HepG2 (cell line): ENCODE data around the gene CYP27A1. TPM values are rescaled to one million over a fixed set of nuclear protein-coding genes. Genes with fewer than 3 reads are reported as not detected.

Experiments
- ARNT ChIP-seq: fragments of 450-650 bp; IDR thresholded peaks from 2 replicates; pipeline ENCODE4 v1.6.1; 2017
- ELF4 ChIP-seq: sonication (generic); formaldehyde crosslinking; IDR thresholded peaks from 2 replicates; pipeline ENCODE4 v1.5.0; 2020; ENCODE audit warnings: missing genetic modification reagents, mild to moderate bottlenecking, moderate library complexity, borderline replicate concordance
- HNRNPUL1 ChIP-seq: fragments of 200-400 bp; formaldehyde crosslinking; IDR thresholded peaks from 2 replicates; pipeline ENCODE4 v1.6.1; 2017; ENCODE audit warnings: low read depth, mild to moderate bottlenecking, low read length, moderate library complexity
- HOXD1 ChIP-seq: sonication (generic); formaldehyde crosslinking; IDR thresholded peaks from 2 replicates; pipeline ENCODE4 v1.5.0; 2020; ENCODE audit warnings: missing genetic modification reagents
- MED13 ChIP-seq: sonication (generic); formaldehyde crosslinking; IDR thresholded peaks from 2 replicates; pipeline ENCODE4 v1.5.0; 2020; ENCODE audit warnings: missing genetic modification reagents
- MYC ChIP-seq: sonication (generic); formaldehyde crosslinking; IDR thresholded peaks from 2 replicates; pipeline ENCODE4 v1.9.0; 2021; ENCODE audit warnings: missing genetic modification reagents, borderline replicate concordance
- RFXAP ChIP-seq: sonication (generic); formaldehyde crosslinking; IDR thresholded peaks from 2 replicates; pipeline ENCODE4 v1.4.0; 2020; ENCODE audit warnings: missing genetic modification reagents, borderline replicate concordance
- TEAD3 ChIP-seq: optimal IDR thresholded peaks from 2 replicates; pipeline ENCODE3; 2016; ENCODE audit warnings: borderline replicate concordance
- TOE1 ChIP-seq: sonication (generic); formaldehyde crosslinking; IDR thresholded peaks from 2 replicates; pipeline ENCODE4 v1.4.0; 2020; ENCODE audit warnings: mild to moderate bottlenecking, missing genetic modification reagents
- ZNF205 ChIP-seq: IDR thresholded peaks from 2 replicates; pipeline ENCODE4 v1.6.1; 2018; ENCODE audit warnings: missing biosample characterization, missing genetic modification reagents
- polyA plus RNA-seq, 8 experiments: library from polyadenylated mRNA; depleted of rRNA in 3 of 8; stranded (reverse) in 7 of 8; unstranded in 1 of 8; fragments of >200 nt; fragmentation: Illumina TruSeq in 4 of 8; extraction: Trizol in 4 of 8; gene quantifications; 2 replicates each; pipeline versions ENCODE4 v1.2.1 to v1.2.3, GENCODE V29; 2011 to 2016; ENCODE audit warnings: low read depth in 4 of 8, missing spikeins in 1 of 8, mixed read lengths in 1 of 8; ENCODE audit not compliant: insufficient read depth in 1 of 8
- total RNA-seq, 5 experiments: library from RNA; depleted of rRNA; stranded (reverse); fragments of >200 nt; fragmentation: Illumina TruSeq; extraction: Trizol; gene quantifications; 2 replicates each; pipeline ENCODE4 v1.2.3, GENCODE V29; 2016; ENCODE audit warnings: low read depth in 1 of 5
- TF ChIP-seq, protein P1 (sequence below): sonication (generic); formaldehyde crosslinking; IDR thresholded peaks from 2 replicates; pipeline ENCODE4 v1.4.0; 2020; ENCODE audit warnings: mild to moderate bottlenecking, missing genetic modification reagents
- TF ChIP-seq, protein P2 (sequence below): sonication (generic); formaldehyde crosslinking; IDR thresholded peaks from 2 replicates; pipeline ENCODE4 v1.4.0; 2020; ENCODE audit warnings: missing genetic modification reagents, borderline replicate concordance
- TF ChIP-seq, protein P3 (sequence below): sonication (generic); formaldehyde crosslinking; IDR thresholded peaks from 2 replicates; pipeline ENCODE4 v1.9.0; 2021; ENCODE audit warnings: missing genetic modification reagents, borderline replicate concordance

CYP27A1 gene
- total and polyA plus RNA-seq, 2 of the 13 experiments (the other 11 are each of a cell fraction or from before 2014, with no cell fraction given): 157 to 266 TPM

DNA sequence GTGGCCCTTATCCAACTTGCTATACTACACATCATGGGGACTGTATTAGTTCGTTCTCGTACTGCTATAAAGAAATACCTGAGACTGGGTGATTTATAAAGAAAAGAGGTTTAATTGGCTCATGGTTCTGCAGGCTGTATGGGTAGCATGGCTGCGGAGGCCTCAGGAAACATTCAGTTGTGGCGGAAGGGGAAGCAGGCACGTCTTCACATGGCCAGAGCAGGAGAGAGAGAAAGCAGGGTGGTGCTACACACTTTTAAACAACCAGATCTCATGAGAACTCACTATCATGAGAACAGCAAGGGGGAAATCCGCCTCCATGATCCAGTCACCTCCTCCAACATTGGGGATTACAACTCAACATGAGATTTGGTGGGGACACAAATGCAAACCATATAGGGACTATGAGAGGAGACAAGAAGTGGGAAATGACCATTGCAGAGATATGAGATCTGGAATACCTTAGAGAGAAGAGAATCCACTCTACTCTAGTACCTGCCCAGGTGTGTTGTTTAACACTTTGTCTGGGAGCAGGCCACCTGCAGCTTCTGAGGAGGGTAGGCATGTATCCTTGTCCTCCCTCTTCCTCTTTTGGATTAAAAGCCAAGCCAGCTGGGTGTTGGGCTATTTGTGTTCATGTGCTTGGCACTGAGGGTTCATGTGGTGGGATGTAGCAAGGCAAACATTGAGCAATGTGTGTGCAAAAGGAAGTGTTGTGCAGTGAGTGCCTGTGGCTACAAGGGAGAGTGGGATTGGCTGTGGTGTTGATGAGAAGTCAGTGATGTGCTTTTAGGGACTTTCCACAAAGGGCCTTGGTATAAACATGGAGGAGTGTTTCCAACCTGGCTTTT is 48.6 kb upstream of the CYP27A1 start (continued):
- TF ChIP-seq ELF4 (no peak), ARNT (no peak), HOXD1 (CRISPR knock-in tag) (no peak), TOE1 (no peak), RFXAP (CRISPR knock-in tag) (no peak; the same call in 1 of the 2 replicates), HNRNPUL1 (no peak), TEAD3 (CRISPR knock-in tag) (peak; percentile 93), MYC (CRISPR knock-in tag) (peak; percentile 75), ZNF205 (CRISPR knock-in tag) (peak; percentile 76; the same call in 1 of the 2 replicates), MED13 (CRISPR knock-in tag) (no peak)
- TF ChIP-seq, protein P1, sequence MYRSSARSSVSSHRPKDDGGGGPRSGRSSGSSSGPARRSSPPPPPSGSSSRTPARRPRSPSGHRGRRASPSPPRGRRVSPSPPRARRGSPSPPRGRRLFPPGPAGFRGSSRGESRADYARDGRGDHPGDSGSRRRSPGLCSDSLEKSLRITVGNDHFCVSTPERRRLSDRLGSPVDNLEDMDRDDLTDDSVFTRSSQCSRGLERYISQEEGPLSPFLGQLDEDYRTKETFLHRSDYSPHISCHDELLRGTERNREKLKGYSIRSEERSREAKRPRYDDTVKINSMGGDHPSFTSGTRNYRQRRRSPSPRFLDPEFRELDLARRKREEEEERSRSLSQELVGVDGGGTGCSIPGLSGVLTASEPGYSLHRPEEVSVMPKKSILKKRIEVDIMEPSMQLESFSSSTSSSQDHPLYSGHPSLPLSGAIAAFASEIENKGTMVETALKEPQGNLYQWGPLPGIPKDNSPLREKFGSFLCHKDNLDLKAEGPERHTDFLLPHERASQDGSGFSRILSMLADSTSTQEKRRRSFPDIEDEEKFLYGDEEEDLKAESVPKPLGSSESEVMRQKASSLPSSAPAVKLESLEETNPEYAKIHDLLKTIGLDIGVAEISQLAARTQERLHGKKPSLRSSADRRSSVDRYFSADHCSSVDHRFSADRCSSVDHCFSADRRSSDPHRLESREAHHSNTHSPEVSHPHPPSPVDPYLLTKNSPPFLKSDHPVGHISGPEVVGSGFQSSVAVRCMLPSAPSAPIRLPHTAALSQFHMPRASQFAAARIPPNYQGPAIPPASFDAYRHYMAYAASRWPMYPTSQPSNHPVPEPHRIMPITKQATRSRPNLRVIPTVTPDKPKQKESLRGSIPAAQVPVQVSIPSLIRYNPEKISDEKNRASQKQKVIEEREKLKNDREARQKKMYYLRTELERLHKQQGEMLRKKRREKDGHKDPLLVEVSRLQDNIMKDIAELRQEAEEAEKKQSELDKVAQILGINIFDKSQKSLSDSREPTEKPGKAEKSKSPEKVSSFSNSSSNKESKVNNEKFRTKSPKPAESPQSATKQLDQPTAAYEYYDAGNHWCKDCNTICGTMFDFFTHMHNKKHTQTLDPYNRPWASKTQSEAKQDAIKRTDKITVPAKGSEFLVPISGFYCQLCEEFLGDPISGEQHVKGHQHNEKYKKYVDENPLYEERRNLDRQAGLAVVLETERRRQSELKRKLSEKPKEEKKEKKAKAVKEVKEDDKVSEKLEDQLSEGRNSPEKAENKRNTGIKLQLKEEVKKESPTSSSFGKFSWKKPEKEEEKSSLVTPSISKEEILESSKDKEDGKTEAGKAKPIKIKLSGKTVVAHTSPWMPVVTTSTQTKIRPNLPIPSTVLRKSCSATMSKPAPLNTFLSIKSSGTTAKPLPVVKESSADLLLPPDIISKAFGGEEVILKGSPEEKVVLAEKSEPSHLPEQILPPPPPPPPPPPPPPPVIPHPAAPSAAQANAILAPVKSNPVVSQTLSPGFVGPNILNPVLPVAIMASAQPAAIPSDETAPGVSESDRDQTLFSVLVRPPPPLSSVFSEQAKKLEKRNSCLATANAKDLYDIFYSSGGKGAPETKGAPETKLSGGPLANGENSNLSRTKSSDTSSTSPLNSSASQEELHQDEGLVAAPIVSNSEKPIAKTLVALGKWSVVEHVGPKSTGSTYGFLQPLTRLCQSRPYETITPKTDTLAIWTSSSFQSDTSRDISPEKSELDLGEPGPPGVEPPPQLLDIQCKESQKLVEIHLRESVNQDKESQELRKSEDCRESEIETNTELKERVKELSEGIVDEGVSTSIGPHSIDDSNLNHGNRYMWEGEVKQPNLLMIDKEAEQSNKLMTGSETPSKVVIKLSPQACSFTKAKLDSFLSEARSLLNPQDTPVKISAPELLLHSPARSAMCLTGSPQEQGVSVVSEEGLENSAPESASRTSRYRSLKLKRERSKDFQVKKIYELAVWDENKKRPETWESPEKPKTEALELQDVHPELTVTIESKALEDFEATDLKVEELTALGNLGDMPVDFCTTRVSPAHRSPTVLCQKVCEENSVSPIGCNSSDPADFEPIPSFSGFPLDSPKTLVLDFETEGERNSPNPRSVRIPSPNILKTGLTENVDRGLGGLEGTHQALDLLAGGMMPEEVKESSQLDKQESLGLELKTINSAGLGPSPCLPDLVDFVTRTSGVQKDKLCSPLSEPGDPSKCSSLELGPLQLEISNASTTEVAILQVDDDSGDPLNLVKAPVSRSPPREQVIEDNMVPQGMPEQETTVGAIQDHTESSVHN (CRISPR knock-in tag): peak; percentile 85; the same call in 1 of the 2 replicates
- TF ChIP-seq, protein P2, sequence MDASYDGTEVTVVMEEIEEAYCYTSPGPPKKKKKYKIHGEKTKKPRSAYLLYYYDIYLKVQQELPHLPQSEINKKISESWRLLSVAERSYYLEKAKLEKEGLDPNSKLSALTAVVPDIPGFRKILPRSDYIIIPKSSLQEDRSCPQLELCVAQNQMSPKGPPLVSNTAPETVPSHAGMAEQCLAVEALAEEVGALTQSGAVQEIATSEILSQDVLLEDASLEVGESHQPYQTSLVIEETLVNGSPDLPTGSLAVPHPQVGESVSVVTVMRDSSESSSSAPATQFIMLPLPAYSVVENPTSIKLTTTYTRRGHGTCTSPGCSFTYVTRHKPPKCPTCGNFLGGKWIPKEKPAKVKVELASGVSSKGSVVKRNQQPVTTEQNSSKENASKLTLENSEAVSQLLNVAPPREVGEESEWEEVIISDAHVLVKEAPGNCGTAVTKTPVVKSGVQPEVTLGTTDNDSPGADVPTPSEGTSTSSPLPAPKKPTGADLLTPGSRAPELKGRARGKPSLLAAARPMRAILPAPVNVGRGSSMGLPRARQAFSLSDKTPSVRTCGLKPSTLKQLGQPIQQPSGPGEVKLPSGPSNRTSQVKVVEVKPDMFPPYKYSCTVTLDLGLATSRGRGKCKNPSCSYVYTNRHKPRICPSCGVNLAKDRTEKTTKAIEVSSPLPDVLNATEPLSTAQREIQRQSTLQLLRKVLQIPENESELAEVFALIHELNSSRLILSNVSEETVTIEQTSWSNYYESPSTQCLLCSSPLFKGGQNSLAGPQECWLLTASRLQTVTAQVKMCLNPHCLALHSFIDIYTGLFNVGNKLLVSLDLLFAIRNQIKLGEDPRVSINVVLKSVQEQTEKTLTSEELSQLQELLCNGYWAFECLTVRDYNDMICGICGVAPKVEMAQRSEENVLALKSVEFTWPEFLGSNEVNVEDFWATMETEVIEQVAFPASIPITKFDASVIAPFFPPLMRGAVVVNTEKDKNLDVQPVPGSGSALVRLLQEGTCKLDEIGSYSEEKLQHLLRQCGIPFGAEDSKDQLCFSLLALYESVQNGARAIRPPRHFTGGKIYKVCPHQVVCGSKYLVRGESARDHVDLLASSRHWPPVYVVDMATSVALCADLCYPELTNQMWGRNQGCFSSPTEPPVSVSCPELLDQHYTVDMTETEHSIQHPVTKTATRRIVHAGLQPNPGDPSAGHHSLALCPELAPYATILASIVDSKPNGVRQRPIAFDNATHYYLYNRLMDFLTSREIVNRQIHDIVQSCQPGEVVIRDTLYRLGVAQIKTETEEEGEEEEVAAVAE (CRISPR knock-in tag): peak; percentile 99
- TF ChIP-seq, protein P3, sequence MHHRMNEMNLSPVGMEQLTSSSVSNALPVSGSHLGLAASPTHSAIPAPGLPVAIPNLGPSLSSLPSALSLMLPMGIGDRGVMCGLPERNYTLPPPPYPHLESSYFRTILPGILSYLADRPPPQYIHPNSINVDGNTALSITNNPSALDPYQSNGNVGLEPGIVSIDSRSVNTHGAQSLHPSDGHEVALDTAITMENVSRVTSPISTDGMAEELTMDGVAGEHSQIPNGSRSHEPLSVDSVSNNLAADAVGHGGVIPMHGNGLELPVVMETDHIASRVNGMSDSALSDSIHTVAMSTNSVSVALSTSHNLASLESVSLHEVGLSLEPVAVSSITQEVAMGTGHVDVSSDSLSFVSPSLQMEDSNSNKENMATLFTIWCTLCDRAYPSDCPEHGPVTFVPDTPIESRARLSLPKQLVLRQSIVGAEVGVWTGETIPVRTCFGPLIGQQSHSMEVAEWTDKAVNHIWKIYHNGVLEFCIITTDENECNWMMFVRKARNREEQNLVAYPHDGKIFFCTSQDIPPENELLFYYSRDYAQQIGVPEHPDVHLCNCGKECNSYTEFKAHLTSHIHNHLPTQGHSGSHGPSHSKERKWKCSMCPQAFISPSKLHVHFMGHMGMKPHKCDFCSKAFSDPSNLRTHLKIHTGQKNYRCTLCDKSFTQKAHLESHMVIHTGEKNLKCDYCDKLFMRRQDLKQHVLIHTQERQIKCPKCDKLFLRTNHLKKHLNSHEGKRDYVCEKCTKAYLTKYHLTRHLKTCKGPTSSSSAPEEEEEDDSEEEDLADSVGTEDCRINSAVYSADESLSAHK (CRISPR knock-in tag): no peak
